Neuronal stem cell (in vitro differentiated cells): ENCODE data around the gene ABCA10.

Source experiments
- DNase-seq: peaks from one replicate; pipeline ENCODE4 v3.0.0-alpha.2; 2013; ENCODE audit warnings: low spot score
- H2AFZ ChIP-seq: one replicate; pipeline ENCODE4 v1.6.1; 2013; ENCODE audit warnings: mild to moderate bottlenecking, low read length, inconsistent platforms
- H2AK5ac ChIP-seq: 2 replicates; pipeline ENCODE4 v1.6.1; 2013; ENCODE audit warnings: low read depth, mild to moderate bottlenecking, inconsistent platforms, low read length, moderate library complexity, mixed read lengths
- H2BK120ac ChIP-seq: 2 replicates; pipeline ENCODE4 v1.6.1; 2013; ENCODE audit warnings: low read depth, mild to moderate bottlenecking, inconsistent platforms, low read length, moderate library complexity, mixed read lengths
- H2BK12ac ChIP-seq: one replicate; pipeline ENCODE4 v1.6.1; 2013; ENCODE audit warnings: low read length, inconsistent platforms
- H2BK15ac ChIP-seq: 2 replicates; pipeline ENCODE4 v1.6.1; 2013; ENCODE audit warnings: mild to moderate bottlenecking, low read length, inconsistent platforms, mixed read lengths
- H2BK5ac ChIP-seq: one replicate; pipeline ENCODE4 v1.6.1; 2013; ENCODE audit warnings: inconsistent platforms, mild to moderate bottlenecking, low read length, moderate library complexity
- H3K14ac ChIP-seq: one replicate; pipeline ENCODE4 v1.6.1; 2013; ENCODE audit warnings: low read length, inconsistent platforms
- H3K18ac ChIP-seq: 2 replicates; pipeline ENCODE4 v1.6.1; 2013; ENCODE audit warnings: low read length, inconsistent platforms
- H3K23ac ChIP-seq: 2 replicates; pipeline ENCODE4 v1.6.1; 2013; ENCODE audit warnings: low read depth, mild to moderate bottlenecking, mixed read lengths, low read length, inconsistent platforms; ENCODE audit not compliant: poor library complexity
- H3K27ac ChIP-seq: replicated peaks from 3 replicates; pipeline ENCODE4 v1.5.1; 2013; ENCODE audit warnings: low read length, inconsistent platforms
- H3K27me3 ChIP-seq, 3 experiments: 2 replicates each; pipeline ENCODE4 v1.6.1; 2013; ENCODE audit warnings: low read length in 3 of 3, mild to moderate bottlenecking in 2 of 3, inconsistent platforms in 1 of 3, low read depth in 1 of 3, mixed read lengths in 1 of 3, moderate library complexity in 1 of 3; ENCODE audit not compliant: control insufficient read depth in 3 of 3, insufficient read depth in 3 of 3
- H3K36me3 ChIP-seq, 2 donors: replicated peaks in 1 of 2; 2 replicates each; pipeline ENCODE4 v1.6.1; 2013; ENCODE audit warnings: low read length in 2 of 2; ENCODE audit not compliant: control insufficient read depth in 2 of 2, insufficient read depth in 2 of 2
- H3K4ac ChIP-seq: 2 replicates; pipeline ENCODE4 v1.6.1; 2013; ENCODE audit warnings: inconsistent platforms, mild to moderate bottlenecking, low read length, moderate library complexity
- H3K4me1 ChIP-seq, 2 donors: 1 replicate in 1 of 2; 2 replicates in 1 of 2; pipeline ENCODE4 v1.6.1; 2013; ENCODE audit warnings: low read length in 2 of 2, low read depth in 1 of 2; ENCODE audit not compliant: control insufficient read depth in 2 of 2, insufficient read depth in 1 of 2
- H3K4me2 ChIP-seq: one replicate; pipeline ENCODE4 v1.6.1; 2013; ENCODE audit warnings: mild to moderate bottlenecking, low read length, inconsistent platforms; ENCODE audit not compliant: insufficient read depth, poor library complexity, severe bottlenecking
- H3K4me3 ChIP-seq, 2 donors: 2 replicates each; pipeline ENCODE4 v1.5.1; 2013; ENCODE audit warnings: low read length in 2 of 2, mild to moderate bottlenecking in 2 of 2, inconsistent platforms in 1 of 2, moderate library complexity in 1 of 2
- H3K79me1 ChIP-seq: one replicate; pipeline ENCODE4 v1.6.1; 2013; ENCODE audit warnings: low read depth, mild to moderate bottlenecking, inconsistent platforms, low read length, moderate library complexity
- H3K9ac ChIP-seq: one replicate; pipeline ENCODE4 v1.6.1; 2013; ENCODE audit warnings: mild to moderate bottlenecking, low read depth, low read length, inconsistent platforms; ENCODE audit not compliant: poor library complexity
- H3K9me3 ChIP-seq, 2 donors: replicated peaks in 1 of 2; 2 replicates each; pipeline versions ENCODE3 to v1.6.1; 2013; ENCODE audit warnings: low read length in 2 of 2, mild to moderate bottlenecking in 2 of 2, inconsistent platforms in 1 of 2, low read depth in 1 of 2, mixed read lengths in 1 of 2, moderate library complexity in 1 of 2; ENCODE audit not compliant: control insufficient read depth in 2 of 2, insufficient read depth in 1 of 2
- H4K8ac ChIP-seq: one replicate; pipeline ENCODE4 v1.6.1; 2013; ENCODE audit warnings: low read depth, mild to moderate bottlenecking, inconsistent platforms, low read length, moderate library complexity
- H4K91ac ChIP-seq: one replicate; pipeline ENCODE4 v1.6.1; 2013; ENCODE audit warnings: low read length, low read depth, mild to moderate bottlenecking, inconsistent platforms; ENCODE audit not compliant: poor library complexity
- WGBS, 2 donors: extraction: QIAGEN DNeasy Blood & Tissue Kit; methylation state at CpG; one replicate each; pipeline ENCODE4 v1.1.7; 2013; ENCODE audit warnings: missing lambda C conversion rate in 2 of 2, mixed read lengths in 1 of 2; ENCODE audit not compliant: insufficient read length in 2 of 2, insufficient replicate concordance in 1 of 2; ENCODE audit errors: extremely low coverage in 2 of 2; 5-methylcytosine and 5-hydroxymethylcytosine counted together

Gene ABCA10

GRCh38 chr17:69176457-69176795, 52.2 kb downstream of the ABCA10 start:
- Histone ChIP-seq H3K36me3 (no peaks in the 10 kb centered on the region), H2AFZ (no peak overlapping the region), H3K9ac (no peak overlapping the region), H2BK12ac (no peak overlapping the region), H3K18ac (no peak overlapping the region), H3K27ac (no peak overlapping the region), H3K27me3 (no peaks in the 10 kb centered on the region), H3K79me1 (no peaks in the 10 kb centered on the region), H4K8ac (no peak overlapping the region), H3K14ac (no peak overlapping the region), H3K4me2 (no peak overlapping the region), H2BK120ac (no peak overlapping the region), H3K4me3 (no peak overlapping the region), H2BK5ac (no peak overlapping the region), H4K91ac (no peak overlapping the region), H2AK5ac (no peak overlapping the region), H3K4me1 (peaks cover 0 to 3% of the 10 kb centered on the region in 2 donors), H2BK15ac (no peak overlapping the region), H3K23ac (no peak overlapping the region), H3K9me3 (no peaks in the 10 kb centered on the region), H3K4ac (no peak overlapping the region)
- no CpG with 5 or more reads among the region's 1 CpG for WGBS, 2 donors
- DNase-seq: no peak

- Histone ChIP-seq H3K27ac (no peak overlapping the region), H3K9me3 (no peaks in the 10 kb centered on the region), H3K27me3 (no peaks in the 10 kb centered on the region), H3K79me1 (no peaks in the 10 kb centered on the region), H4K91ac (no peak overlapping the region), H3K18ac (no peak overlapping the region), H2BK15ac (no peak overlapping the region), H2AK5ac (no peak overlapping the region), H3K36me3 (no peaks in the 10 kb centered on the region), H3K9ac (no peak overlapping the region), H2BK5ac (no peak overlapping the region), H3K23ac (no peak overlapping the region), H3K4me2 (no peak overlapping the region), H2AFZ (no peak overlapping the region), H3K14ac (no peak overlapping the region), H3K4me1 (peaks cover 0 to 3% of the 10 kb centered on the region in 2 donors), H2BK12ac (no peak overlapping the region), H4K8ac (no peak overlapping the region), H2BK120ac (no peak overlapping the region), H3K4me3 (no peak overlapping the region), H3K4ac (no peak overlapping the region)
- no peak for DNase-seq
- WGBS, 2 donors: no CpG with 5 or more reads among the region's 4 CpGs
Measured at GRCh38 chr17:69175625-69176456, 52.8 kb downstream of the ABCA10 start.

GRCh38 chr17:69175262-69175624, 53.4 kb downstream of the ABCA10 start:
- Histone ChIP-seq H3K79me1 (no peaks in the 10 kb centered on the region), H2BK5ac (no peak overlapping the region), H2AFZ (no peak overlapping the region), H3K4ac (no peak overlapping the region), H2BK15ac (no peak overlapping the region), H3K27ac (no peak overlapping the region), H2BK12ac (no peak overlapping the region), H3K4me1 (peaks cover 0 to 3% of the 10 kb centered on the region in 2 donors), H2BK120ac (no peak overlapping the region), H3K23ac (no peak overlapping the region), H3K18ac (no peak overlapping the region), H2AK5ac (no peak overlapping the region), H4K91ac (no peak overlapping the region), H3K9me3 (no peaks in the 10 kb centered on the region), H3K14ac (no peak overlapping the region), H3K36me3 (no peaks in the 10 kb centered on the region), H3K27me3 (no peaks in the 10 kb centered on the region), H4K8ac (no peak overlapping the region), H3K4me2 (no peak overlapping the region), H3K4me3 (no peak overlapping the region), H3K9ac (no peak overlapping the region)
- DNase-seq: no peak
- no CpG with 5 or more reads among the region's 4 CpGs for WGBS, 2 donors

- H3K4me1 ChIP-seq: peaks cover 0 to 3% of the 10 kb centered on the region in 2 donors
- no peak overlapping the region for H2BK120ac ChIP-seq
- H3K9ac ChIP-seq: no peak overlapping the region
- DNase-seq: no peak
- no peak overlapping the region for H4K91ac ChIP-seq
- no peak overlapping the region for H3K4me2 ChIP-seq
- no peak overlapping the region for H3K18ac ChIP-seq
- H3K79me1 ChIP-seq: no peaks in the 10 kb centered on the region
- H3K9me3 ChIP-seq: no peaks in the 10 kb centered on the region
- no CpG with 5 or more reads among the region's 2 CpGs for WGBS, 2 donors
- no peak overlapping the region for H3K4ac ChIP-seq
- peak overlapping the region; percentile 48 for H2AFZ ChIP-seq
- no peak overlapping the region for H3K27ac ChIP-seq
- no peak overlapping the region for H2AK5ac ChIP-seq
- H3K36me3 ChIP-seq: no peaks in the 10 kb centered on the region
- H3K23ac ChIP-seq: no peak overlapping the region
- H3K14ac ChIP-seq: no peak overlapping the region
- no peaks in the 10 kb centered on the region for H3K27me3 ChIP-seq
- no peak overlapping the region for H4K8ac ChIP-seq
- no peak overlapping the region for H3K4me3 ChIP-seq
- H2BK12ac ChIP-seq: no peak overlapping the region
- no peak overlapping the region for H2BK5ac ChIP-seq
- no peak overlapping the region for H2BK15ac ChIP-seq
Measured at GRCh38 chr17:69173118-69173517, 55.5 kb downstream of the ABCA10 start.
